Astrocyte of the cerebellum (primary cell): ENCODE results near the gene SYNM.

Experiments
- DNase-seq: peaks from one replicate; pipeline ENCODE4 v3.0.0-alpha.2; 2011; ENCODE audit warnings: low read depth
- H3K4me3 ChIP-seq: 2 replicates; pipeline ENCODE4 v1.5.1; 2011; ENCODE audit warnings: mild to moderate bottlenecking, low read depth, low read length, moderate library complexity
- in situ Hi-C: cut with HindIII; loops from 2 replicates; pipeline ENCODE4 v1.10.0; 2017; ENCODE audit warnings: low sequenced_read_pairs
- TF ChIP-seq, protein P1 (sequence below): IDR thresholded peaks from 2 replicates; pipeline ENCODE4 v1.5.1; 2012; ENCODE audit warnings: low read length, low read depth, moderate library complexity, mild to moderate bottlenecking; ENCODE audit errors: missing control alignments

Gene SYNM

DNA sequence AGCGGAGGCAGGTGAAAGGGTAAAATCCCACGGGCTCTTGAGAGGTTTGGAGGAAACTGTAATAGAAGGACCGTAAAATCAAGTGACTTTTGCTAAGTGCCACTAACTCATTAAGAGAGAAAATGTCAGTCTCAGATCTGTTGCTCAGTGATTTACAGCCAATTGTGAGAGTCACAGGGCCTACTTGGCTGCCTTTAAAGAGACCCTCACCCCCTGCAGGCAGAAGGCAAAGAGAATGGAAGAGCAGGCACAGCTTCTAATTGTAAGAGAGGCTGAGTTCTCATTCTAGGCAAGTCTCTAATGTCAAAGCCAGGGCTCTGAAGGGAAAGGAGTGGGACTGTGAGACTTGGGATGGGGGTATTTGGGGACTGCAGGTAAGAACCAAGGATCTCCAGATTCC is 9.3 kb upstream of the SYNM start:
- H3K4me3 ChIP-seq, result no peak overlapping the region
- TF ChIP-seq, protein P1, sequence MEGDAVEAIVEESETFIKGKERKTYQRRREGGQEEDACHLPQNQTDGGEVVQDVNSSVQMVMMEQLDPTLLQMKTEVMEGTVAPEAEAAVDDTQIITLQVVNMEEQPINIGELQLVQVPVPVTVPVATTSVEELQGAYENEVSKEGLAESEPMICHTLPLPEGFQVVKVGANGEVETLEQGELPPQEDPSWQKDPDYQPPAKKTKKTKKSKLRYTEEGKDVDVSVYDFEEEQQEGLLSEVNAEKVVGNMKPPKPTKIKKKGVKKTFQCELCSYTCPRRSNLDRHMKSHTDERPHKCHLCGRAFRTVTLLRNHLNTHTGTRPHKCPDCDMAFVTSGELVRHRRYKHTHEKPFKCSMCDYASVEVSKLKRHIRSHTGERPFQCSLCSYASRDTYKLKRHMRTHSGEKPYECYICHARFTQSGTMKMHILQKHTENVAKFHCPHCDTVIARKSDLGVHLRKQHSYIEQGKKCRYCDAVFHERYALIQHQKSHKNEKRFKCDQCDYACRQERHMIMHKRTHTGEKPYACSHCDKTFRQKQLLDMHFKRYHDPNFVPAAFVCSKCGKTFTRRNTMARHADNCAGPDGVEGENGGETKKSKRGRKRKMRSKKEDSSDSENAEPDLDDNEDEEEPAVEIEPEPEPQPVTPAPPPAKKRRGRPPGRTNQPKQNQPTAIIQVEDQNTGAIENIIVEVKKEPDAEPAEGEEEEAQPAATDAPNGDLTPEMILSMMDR, result no peak
- DNase-seq, result no peak
- in situ Hi-C loops, result no loop called here

DNA sequence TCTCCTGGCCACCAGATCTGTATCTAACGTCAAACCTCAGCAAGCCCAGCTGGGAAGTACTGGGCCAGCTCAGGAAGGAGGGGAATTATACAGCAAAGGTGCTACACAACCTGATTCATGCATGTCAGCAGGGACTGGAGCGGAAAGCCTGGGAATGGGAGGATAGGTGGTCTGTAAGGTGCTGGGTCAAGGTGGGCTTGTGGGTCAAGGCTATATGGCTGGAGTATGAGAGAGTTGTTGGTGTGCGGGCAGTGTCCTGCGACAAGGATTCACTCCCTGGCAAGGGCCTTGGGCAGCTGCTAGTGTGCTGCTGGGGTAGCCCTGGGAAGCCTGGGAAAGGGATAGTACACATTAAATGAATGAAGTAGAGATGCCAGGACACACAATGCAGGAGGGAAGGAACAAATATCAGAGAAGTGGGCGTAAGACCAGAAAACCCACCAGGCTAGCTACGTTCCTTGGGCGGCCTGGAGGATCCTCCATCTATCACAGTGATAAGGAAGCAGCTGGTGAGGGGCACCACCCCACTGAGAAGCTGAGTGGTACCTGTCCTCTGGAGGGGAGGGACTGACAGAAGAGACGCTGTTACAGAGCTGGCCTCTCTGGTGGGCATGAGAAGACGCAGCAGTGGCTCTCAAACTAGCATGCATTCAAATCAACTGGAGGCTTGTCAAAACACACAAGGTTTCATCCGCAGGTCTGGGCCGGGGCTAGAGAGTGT is 8.5 kb upstream of the SYNM start:
- in situ Hi-C loops, result no loop called here
- DNase-seq, result no peak
- TF ChIP-seq, protein P1, result no peak
- no peak overlapping the region for H3K4me3 ChIP-seq

DNA sequence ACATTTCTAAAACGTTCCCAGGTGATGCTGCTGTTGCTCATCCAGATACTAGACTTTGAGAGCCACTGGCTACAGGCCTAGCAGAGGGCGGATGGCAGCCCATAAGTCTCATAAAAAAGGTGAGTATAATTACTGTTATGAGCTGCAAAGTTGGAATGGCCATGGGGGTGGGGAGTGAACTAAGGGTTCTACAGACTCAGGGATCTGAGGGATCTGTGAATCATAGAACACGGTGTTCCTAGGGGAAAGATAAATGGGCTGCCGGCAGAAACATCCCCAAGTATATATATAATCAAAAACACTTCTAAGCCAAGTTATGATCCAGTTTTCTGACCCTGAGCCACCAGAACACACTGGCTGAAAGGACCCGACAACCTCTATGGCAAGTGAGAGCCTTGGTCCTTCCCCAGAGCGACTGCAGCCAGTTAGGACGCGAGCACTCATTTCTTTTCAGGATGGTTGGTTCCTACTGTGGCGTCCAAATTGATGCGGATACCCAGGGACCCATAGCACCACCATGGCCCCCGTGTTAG is 7.9 kb upstream of the SYNM start:
- TF ChIP-seq, protein P1, result no peak
- H3K4me3 ChIP-seq, result no peak overlapping the region
- DNase-seq, result no peak
- in situ Hi-C loops, result no loop called here

- no peak overlapping the region for H3K4me3 ChIP-seq
- no peak for DNase-seq
- TF ChIP-seq, protein P1, result no peak
- in situ Hi-C loops, result no loop called here
Observed at GRCh38 chr15:99097441-99098410, 7.2 kb upstream of the SYNM start.

DNA sequence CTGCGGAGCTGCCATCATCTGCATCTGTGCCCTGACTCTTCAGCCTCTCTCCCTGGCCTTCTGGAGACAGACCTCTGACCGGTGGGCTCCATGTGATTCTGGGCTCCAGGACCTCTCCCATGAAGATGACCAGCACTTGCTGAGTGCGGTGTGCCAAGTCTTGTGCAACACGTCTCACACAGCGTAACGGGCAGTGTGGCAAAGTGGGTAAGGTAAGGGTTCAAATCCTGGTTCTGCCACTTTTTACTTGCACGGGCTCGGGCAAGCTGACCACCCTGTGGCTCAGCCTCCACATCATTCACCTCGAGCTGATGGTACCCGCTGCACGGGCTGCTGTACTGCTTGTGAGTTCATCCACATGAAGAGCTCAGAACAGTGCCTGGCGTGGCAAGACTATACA is 6.5 kb upstream of the SYNM start:
- H3K4me3 ChIP-seq, result no peak overlapping the region
- in situ Hi-C loops, result no loop called here
- DNase-seq, result no peak
- TF ChIP-seq, protein P1, result no peak

GRCh38 chr15:99098991-99099390 is 5.9 kb upstream of the SYNM start:
- H3K4me3 ChIP-seq, result no peak overlapping the region
- in situ Hi-C loops, result no loop called here
- TF ChIP-seq, protein P1, result no peak
- no peak for DNase-seq
